GM19193 (cell line): ENCODE measurements around the gene CKAP4.

ENCODE experiments used
- POLR2A ChIP-seq: IDR thresholded peaks from 4 replicates; pipeline ENCODE4 v1.6.1; 2011; ENCODE audit not compliant: insufficient read depth, insufficient read length; ENCODE audit errors: extremely low read depth

Gene CKAP4

GRCh38 chr12:106235770-106236169 is 12.1 kb downstream of the CKAP4 start:
- TF ChIP-seq POLR2A = no peak

GRCh38 chr12:106234449-106234848 is 13.4 kb downstream of the CKAP4 start:
- TF ChIP-seq POLR2A = no peak

GRCh38 chr12:106233011-106233410 is 14.8 kb downstream of the CKAP4 start:
- TF ChIP-seq POLR2A = no peak

- TF ChIP-seq POLR2A = no peak
These were observed 18.7 kb downstream of the CKAP4 start for GRCh38 chr12:106229036-106229591.

- TF ChIP-seq POLR2A = no peak
These were observed 19.5 kb downstream of the CKAP4 start for GRCh38 chr12:106228320-106228710.

GRCh38 chr12:106227641-106228319 is 20.0 kb downstream of the CKAP4 start:
- no peak for TF ChIP-seq POLR2A

- no peak for TF ChIP-seq POLR2A
These were observed 20.8 kb downstream of the CKAP4 start for GRCh38 chr12:106226884-106227640.

- TF ChIP-seq POLR2A = no peak
These were observed 23.5 kb downstream of the CKAP4 start for GRCh38 chr12:106224355-106224706.

- no peak for TF ChIP-seq POLR2A
These were observed 24.1 kb downstream of the CKAP4 start for GRCh38 chr12:106223485-106224354.

- no peak for TF ChIP-seq POLR2A
These were observed 27.3 kb downstream of the CKAP4 start for GRCh38 chr12:106220536-106220935.

- TF ChIP-seq POLR2A = no peak
These were observed 28.8 kb downstream of the CKAP4 start for GRCh38 chr12:106219043-106219442.

GRCh38 chr12:106217706-106218105 is 30.1 kb downstream of the CKAP4 start:
- no peak for TF ChIP-seq POLR2A

- TF ChIP-seq POLR2A = no peak
These were observed 33.2 kb downstream of the CKAP4 start for GRCh38 chr12:106214571-106214970.

GRCh38 chr12:106213662-106214061 is 34.2 kb downstream of the CKAP4 start:
- no peak for TF ChIP-seq POLR2A

GRCh38 chr12:106211973-106212372 is 35.8 kb downstream of the CKAP4 start:
- no peak for TF ChIP-seq POLR2A
